Measurements from ENCODE around the gene RGS3.

Gene RGS3

DNA sequence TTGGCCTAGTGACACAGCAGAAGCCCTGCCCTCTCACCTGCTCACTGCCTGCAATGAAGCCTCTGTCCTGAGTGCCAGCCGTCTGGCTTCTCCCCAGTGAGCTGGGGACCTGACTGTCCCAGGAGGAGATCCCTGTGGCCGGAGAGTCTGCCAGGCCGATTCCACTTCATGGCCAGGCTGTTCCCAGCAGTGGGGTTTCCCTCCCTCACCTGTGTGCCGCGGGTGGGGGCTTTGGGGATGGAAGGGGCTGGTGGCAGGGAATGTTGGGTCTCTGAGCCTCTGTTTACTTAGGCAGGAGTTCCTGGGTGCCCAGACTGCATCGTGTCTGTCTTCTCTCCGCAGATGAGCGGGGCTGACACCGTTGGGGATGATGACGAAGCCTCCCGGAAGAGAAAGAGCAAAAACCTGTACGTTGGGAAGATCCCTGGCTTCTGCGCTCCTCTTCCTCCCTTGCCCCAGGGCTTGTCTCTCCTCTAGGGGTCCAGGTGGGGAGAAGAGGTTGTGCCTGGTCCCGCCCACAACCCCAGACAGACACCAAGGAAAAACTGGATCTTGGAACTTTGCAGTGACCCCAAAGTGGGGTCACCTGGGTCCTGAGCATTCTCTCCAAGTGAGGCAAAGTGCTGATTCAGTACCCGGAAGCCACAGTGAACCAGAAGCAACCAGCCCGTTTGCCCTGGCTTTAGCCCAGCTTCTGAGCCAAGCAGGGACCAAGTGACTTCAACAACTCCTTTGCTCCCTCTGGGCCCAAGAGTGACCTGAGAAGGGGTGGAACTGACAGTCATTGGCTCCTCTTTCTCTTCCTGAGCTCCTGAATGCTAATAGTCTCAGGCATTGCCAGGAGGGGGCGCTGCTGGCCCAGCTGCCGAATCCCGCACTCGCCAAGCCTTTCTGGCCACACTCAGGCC is 127.7 kb downstream of the RGS3 start:
- peak; percentile 80 for DNase-seq

DNA sequence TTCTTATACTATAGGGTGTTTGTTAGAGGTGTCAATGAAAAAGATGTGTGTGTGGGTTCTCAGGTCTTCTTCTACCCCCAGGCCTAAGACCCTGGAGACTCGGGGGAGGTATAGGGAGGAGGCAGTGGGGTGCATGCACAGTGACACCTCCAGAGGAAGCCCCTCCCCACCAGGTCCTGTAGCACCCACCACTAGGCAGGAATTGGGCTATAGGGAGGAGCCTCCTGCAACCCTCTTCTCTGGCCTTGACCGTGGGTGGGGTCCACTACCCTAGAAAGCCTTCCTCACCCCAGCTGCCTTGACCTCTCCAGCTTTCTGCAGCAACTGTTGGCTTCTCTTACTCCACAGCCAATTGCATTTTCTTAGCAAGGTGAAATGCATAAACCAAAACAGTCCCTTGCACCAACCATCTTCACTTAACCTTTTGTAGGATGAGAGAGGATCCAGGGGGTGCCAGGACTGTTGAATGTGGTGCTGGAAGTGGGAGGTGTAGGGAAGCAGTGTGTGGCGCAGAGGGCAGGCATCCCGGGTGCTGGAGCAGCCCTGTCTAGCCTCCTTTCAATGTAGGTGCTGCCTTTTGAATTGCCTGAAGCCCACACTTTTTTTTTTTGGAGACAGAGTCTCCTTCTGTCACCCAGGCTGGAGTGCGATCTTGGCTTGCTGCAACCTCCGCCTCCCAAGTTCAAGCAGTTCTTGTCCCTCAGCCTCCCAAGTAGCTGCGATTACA is 128.5 kb downstream of the RGS3 start:
- DNase-seq = no peak

- DNase-seq = no peak
Observed at GRCh38 chr9:113592876-113593575, 129.5 kb downstream of the RGS3 start.

DNA sequence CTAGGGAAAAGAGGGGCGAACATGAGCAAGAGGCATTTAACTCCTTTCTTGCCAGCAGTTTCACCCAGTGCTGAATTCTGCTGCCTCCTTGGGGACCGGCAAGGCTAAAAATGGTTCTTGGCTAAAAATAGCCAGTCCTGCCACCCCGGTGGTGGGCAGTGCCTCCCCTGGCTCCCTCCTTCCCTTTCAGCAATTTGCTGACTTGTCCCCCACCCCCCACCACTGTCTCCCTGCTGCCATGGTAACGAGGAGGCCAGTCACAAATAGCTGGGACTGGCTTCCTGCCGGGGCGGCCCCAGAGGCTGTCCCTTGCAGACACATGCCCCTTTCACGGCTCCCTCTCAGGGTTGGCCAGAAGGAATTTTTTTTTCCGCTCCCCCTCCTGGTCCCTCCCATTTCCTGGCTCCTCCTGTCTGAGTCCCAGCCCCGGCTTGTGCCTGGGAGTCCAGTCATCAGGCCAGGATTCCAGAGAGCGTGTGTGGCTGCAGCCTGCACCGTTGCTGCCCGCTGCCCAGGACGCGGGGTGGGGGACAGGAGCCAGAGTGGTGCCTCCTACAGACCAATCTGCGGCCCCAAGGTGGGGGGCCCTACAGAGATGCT is 130.3 kb downstream of the RGS3 start:
- no peak for DNase-seq

- DNase-seq = no peak
Observed at GRCh38 chr9:113594484-113595299, 131.2 kb downstream of the RGS3 start.

DNA sequence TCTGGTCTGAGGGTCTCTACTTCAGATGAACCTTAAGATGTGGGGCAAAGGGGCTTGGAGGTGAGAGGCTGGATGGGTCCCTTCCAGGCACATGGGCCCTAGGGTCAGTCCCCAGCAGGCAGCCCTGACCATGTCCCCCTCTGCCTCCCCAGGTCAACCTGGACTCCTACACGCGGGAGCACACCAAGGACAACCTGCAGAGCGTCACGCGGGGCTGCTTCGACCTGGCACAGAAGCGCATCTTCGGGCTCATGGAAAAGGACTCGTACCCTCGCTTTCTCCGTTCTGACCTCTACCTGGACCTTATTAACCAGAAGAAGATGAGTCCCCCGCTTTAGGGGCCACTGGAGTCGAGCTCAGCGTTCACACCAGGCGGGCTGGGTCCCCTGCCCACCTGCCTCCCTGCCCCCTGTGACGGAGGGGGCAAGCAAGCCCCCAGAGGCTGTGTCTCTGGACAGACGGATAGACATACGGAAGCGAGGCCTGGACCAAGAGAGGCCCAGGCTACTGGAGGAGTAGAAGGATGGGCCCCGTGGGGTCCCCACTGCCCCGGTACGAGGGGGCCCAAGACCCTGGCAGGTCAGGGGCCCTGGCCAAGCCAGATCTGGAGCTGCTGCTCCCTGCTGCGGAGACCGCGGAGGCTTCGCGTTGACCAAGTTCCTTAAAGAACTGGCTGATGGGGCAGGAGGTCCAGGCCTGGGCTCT is 133.2 kb downstream of the RGS3 start:
- no peak for DNase-seq

GRCh38 chr9:113597390-113598241 is 134.1 kb downstream of the RGS3 start:
- no peak for DNase-seq

DNA sequence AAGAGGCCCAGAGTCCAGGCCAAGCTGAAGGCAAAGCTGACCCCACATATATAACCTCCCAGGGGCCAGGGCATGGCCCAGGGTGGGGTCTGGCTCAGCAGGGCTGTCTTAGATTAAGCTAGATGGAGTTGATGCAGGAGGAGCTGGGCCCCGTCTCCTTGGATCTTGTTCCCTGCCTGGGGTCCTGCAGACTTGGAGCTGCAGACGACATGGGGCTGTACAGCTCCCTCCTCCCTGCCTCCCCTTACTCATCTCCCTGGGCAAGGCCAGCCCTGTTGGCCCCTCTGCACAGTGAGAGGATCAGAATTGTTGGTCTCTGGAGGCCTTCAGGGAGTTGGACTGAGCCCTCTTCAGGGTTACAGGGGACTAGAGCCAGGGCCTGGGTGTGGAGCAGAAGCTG is 134.9 kb downstream of the RGS3 start:
- no peak for DNase-seq

- DNase-seq = no peak
Observed at GRCh38 chr9:113598883-113599282, 135.4 kb downstream of the RGS3 start.

- DNase-seq = no peak
Observed at GRCh38 chr9:113599646-113600022, 136.1 kb downstream of the RGS3 start.

DNA sequence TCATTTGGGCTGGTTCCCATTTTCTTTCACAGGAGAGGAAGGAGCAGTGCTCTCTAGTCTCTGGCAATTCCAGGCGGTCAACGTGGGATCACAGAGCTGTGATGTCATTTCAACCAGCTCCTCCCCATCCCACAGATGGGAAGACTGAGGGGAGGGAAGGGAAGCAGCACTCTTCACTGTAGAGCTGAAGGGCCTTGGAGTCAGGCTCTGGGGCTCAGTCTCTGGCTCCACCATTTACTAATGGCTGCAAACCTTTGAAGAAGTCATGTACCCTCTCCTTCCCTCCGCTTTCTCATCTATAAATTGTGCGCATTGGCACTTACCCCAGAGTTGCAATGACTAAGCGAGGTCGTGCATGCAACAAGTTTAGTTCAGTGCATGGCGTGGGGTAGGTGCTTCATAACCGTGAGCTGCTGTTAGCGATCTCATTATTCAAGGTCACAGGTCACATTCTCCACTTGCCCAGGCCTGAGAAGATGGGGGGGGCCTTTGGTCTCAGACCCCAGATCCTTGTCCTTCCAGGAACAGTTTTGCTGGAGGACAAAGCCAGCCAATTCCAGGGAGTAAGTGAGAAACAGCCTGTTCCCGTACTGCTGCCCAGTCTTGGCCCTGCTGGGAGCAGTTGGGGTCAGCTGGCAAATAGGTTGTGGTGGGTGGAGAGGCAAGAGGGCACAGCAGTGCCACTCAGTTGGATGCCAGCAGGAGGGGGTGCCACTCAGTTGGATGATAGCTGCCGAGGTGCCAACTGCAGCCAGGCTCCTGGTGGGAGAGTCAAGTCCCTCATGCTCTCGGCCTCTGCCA is 136.7 kb downstream of the RGS3 start:
- DNase-seq = no peak

- DNase-seq = no peak
Observed at GRCh38 chr9:113600871-113601614, 137.5 kb downstream of the RGS3 start.

GRCh38 chr9:113601656-113602055 is 138.1 kb downstream of the RGS3 start:
- no peak for DNase-seq

GRCh38 chr9:113602126-113603047 is 138.9 kb downstream of the RGS3 start:
- peak; percentile 78 for DNase-seq

DNA sequence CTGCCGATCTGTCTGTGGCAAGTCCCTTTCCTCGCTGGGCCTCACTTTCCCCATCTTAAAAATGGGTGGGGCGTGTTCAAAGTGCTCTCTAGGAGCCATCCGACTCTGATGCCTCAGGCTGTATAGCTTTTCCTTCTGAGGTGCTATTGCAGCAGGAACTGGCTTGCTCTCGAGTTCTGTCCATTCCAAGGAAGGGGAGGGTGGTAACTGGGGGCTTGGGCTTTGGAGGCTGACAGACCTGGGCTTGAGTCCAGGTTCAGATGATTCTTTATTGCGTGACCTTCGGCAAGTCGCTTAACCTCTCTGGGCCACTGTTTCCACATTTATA is 139.5 kb downstream of the RGS3 start:
- DNase-seq = no peak

GRCh38 chr9:113603773-113604172 is 140.2 kb downstream of the RGS3 start:
- DNase-seq = no peak

GRCh38 chr9:113604393-113604792 is 140.9 kb downstream of the RGS3 start:
- DNase-seq = no peak

DNA sequence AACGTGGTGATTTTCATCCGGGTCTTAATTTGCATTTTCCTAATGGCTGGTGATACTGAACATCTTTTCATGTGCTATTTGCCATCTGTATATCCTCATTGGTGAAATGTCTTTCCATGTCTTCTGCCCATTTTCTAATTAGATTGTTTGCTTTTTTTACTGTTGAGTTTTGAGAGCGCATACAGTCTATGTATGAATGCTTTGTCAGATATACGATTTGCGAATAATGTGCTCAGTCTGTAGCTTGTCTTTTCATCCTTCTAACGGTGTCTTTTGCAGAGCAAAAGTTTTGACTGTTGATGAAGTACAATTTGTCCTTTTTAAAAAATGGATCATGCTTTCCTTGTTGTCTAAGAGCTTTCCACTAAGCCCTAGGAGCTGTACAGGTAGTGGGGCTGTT is 143.0 kb downstream of the RGS3 start:
- DNase-seq = no peak

Data from activated effector memory CD4-positive, alpha-beta T cell treated with anti-CD3 and anti-CD28 coated beads, Interleukin-2, amount 50 U/mL, for 16 hours (primary cell).